Loucy (cell line): ENCODE data around the gene GRIK2.

ENCODE experiments used
- CTCF ChIP-seq: fragments of 200-600 bp; sonication (generic); conservative IDR thresholded peaks from 2 replicates; pipeline ENCODE4 v1.5.1; 2014; ENCODE audit warnings: mild to moderate bottlenecking, antibody characterized with exemption, low read length
- EZH2phosphoT487 ChIP-seq: fragments of 200-600 bp; IDR thresholded peaks from 2 replicates; pipeline ENCODE4 v1.6.1; 2018; ENCODE audit warnings: antibody characterized with exemption, mild to moderate bottlenecking, moderate library complexity, borderline replicate concordance

GRCh38 chr6:101816716-101817115 lies 423.2 kb downstream of the GRIK2 start:
- TF ChIP-seq CTCF = no peak
- no peak for TF ChIP-seq EZH2phosphoT487
